Suprapubic skin (tissue), 4 donors: ENCODE measurements around the gene USP34. TPM values are rescaled to one million over a fixed set of nuclear protein-coding genes. Genes with fewer than 3 reads are reported as not detected.

ENCODE experiments used
- DNase-seq, 2 donors: peaks; one replicate each; pipeline ENCODE4 v3.0.0-alpha.2; 2019; ENCODE audit warnings: low spot score in 2 of 2
- H3K27ac ChIP-seq: fragments of 200-600 bp; sonication (generic); one replicate; pipeline ENCODE4 v1.5.1; 2019
- H3K27me3 ChIP-seq: fragments of 200-600 bp; sonication (generic); one replicate; pipeline ENCODE4 v1.5.1; 2019
- H3K36me3 ChIP-seq: fragments of 200-600 bp; sonication (generic); one replicate; pipeline ENCODE4 v1.5.1; 2019
- H3K4me1 ChIP-seq: fragments of 200-600 bp; sonication (generic); one replicate; pipeline ENCODE4 v1.5.1; 2019
- H3K4me3 ChIP-seq: fragments of 200-600 bp; sonication (generic); one replicate; pipeline ENCODE4 v1.5.1; 2019; ENCODE audit warnings: mild to moderate bottlenecking
- H3K9me3 ChIP-seq: fragments of 200-600 bp; sonication (generic); one replicate; pipeline ENCODE4 v1.5.1; 2019
- CTCF ChIP-seq, 2 donors: fragments of 200-600 bp in 1 of 2; fragments of 450-650 bp in 1 of 2; sonication (generic) in 1 of 2; IDR thresholded peaks; one replicate each; pipeline ENCODE4 v1.5.1; 2016 to 2019; ENCODE audit warnings: antibody characterized with exemption in 2 of 2, mild to moderate bottlenecking in 1 of 2, moderate library complexity in 1 of 2
- EP300 ChIP-seq: sonication (generic); formaldehyde crosslinking; IDR thresholded peaks from one replicate; pipeline ENCODE4 v1.6.1; 2017; ENCODE audit warnings: antibody characterized with exemption
- POLR2A ChIP-seq, 2 donors: fragments of 450-650 bp; IDR thresholded peaks; one replicate each; pipeline ENCODE4 v1.6.1; 2017; ENCODE audit warnings: antibody characterized with exemption in 2 of 2, mild to moderate bottlenecking in 2 of 2, moderate library complexity in 2 of 2
- POLR2AphosphoS5 ChIP-seq, 3 donors: sonication (generic); formaldehyde crosslinking; IDR thresholded peaks; one replicate each; pipeline ENCODE4 v1.6.1; 2017; ENCODE audit warnings: antibody characterized with exemption in 3 of 3
- WGBS: methylation state at CpG from one replicate; pipeline ENCODE4 v1.1.5; 2018; 5-methylcytosine and 5-hydroxymethylcytosine counted together
- total RNA-seq, 4 donors: library from RNA; depleted of rRNA; stranded (reverse); fragments of >200 nt; gene quantifications; one replicate each; pipeline ENCODE4 v1.1.0, GENCODE V29; 2016

USP34 gene
- total RNA-seq, 4 donors from 2014 or later = 94.5 to 242 (median 111) TPM

- no peak overlapping the region for H3K27ac ChIP-seq
- TF ChIP-seq POLR2A (IDR thresholded peaks at IDR 0.05) (no peak), POLR2AphosphoS5 (IDR thresholded peaks at IDR 0.05) (no peak), CTCF (IDR thresholded peaks at IDR 0.05) (no peak), EP300 (no peak)
- H3K27me3 ChIP-seq = no peaks in the 10 kb centered on the region
- no peak for DNase-seq
- H3K9me3 ChIP-seq = no peaks in the 10 kb centered on the region
- H3K36me3 ChIP-seq = peaks cover 56% of the 10 kb centered on the region
- H3K4me3 ChIP-seq = no peak overlapping the region
- 95% methylated on average over 6 of the region's 6 CpGs for WGBS
- H3K4me1 ChIP-seq = no peaks in the 10 kb centered on the region
Observed at GRCh38 chr2:61282104-61282590, 188.7 kb downstream of the USP34 start.

DNA sequence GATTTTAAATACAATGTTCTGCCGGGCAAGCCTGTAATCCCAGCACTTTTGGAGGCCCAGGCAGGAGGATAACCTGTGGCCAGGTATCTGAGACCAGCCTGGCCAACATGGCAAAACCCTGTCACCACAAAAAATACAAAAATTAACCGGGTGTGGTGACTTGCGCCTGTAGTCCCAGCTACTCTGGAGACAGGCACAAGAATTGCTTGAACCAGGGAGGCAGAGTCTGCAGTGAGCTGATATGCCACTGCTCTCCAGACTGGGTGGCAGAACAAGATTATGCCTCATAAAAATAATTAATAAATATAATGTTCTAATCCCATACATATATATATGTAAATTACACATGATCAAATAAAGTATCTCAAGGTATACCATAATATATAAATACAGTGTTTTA, 189.6 kb downstream of the USP34 start:
- Histone ChIP-seq H3K27me3 (no peaks in the 10 kb centered on the region), H3K36me3 (peaks cover 54% of the 10 kb centered on the region), H3K9me3 (no peaks in the 10 kb centered on the region), H3K4me3 (no peak overlapping the region), H3K27ac (no peak overlapping the region), H3K4me1 (no peaks in the 10 kb centered on the region)
- no peak for DNase-seq
- 94% methylated on average over 3 of the region's 3 CpGs for WGBS
- TF ChIP-seq EP300 = no peak
- TF ChIP-seq POLR2A (IDR thresholded peaks at IDR 0.05) = no peak
- TF ChIP-seq CTCF (IDR thresholded peaks at IDR 0.05) = no peak
- TF ChIP-seq POLR2AphosphoS5 (IDR thresholded peaks at IDR 0.05) = no peak

GRCh38 chr2:61277756-61278155, 193.1 kb downstream of the USP34 start:
- no peaks in the 10 kb centered on the region for H3K4me1 ChIP-seq
- DNase-seq = no peak
- peaks cover 61% of the 10 kb centered on the region for H3K36me3 ChIP-seq
- 93% methylated on average over 13 of the region's 13 CpGs for WGBS
- no peaks in the 10 kb centered on the region for H3K27me3 ChIP-seq
- no peak overlapping the region for H3K27ac ChIP-seq
- H3K4me3 ChIP-seq = no peak overlapping the region
- H3K9me3 ChIP-seq = no peaks in the 10 kb centered on the region
- TF ChIP-seq EP300 (no peak), POLR2A (IDR thresholded peaks at IDR 0.05) (no peak), CTCF (IDR thresholded peaks at IDR 0.05) (no peak), POLR2AphosphoS5 (IDR thresholded peaks at IDR 0.05) (no peak)

DNA sequence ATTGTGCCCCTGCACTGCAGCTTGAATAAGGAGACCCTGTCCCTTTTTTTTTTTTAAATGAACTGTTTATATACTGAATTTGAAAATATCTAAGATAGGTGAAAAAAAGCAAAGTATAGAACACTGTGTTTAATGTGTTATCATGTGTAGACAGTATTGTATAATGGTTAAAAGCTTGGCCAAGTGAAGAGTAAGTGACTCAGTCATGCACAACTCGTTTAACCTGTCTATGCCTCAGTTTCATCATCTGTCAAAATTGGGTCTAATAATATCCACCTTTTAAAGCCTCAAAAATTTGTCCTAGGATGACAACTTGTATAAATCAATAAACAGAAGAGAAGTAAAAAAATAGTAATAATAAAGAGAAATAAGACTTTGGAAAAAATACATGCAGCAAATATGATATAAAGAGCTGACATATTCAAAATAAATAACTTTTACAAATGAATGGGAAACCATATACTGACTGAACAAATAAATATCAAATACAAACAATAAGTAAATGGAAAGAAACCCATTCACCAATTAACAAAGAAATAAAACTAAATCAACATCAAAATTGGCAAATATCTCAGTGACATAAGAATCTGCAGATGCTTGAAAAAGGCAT, 195.2 kb downstream of the USP34 start:
- H3K36me3 ChIP-seq = peaks cover 51% of the 10 kb centered on the region
- WGBS = 71% methylated on average over 1 of the region's 1 CpG
- no peak for TF ChIP-seq CTCF (IDR thresholded peaks at IDR 0.05)
- TF ChIP-seq POLR2A (IDR thresholded peaks at IDR 0.05) = no peak
- no peak for TF ChIP-seq POLR2AphosphoS5 (IDR thresholded peaks at IDR 0.05)
- no peak for TF ChIP-seq EP300
- H3K9me3 ChIP-seq = no peaks in the 10 kb centered on the region
- H3K4me3 ChIP-seq = no peak overlapping the region
- no peak for DNase-seq
- H3K27ac ChIP-seq = no peak overlapping the region
- H3K4me1 ChIP-seq = no peaks in the 10 kb centered on the region
- no peaks in the 10 kb centered on the region for H3K27me3 ChIP-seq

DNA sequence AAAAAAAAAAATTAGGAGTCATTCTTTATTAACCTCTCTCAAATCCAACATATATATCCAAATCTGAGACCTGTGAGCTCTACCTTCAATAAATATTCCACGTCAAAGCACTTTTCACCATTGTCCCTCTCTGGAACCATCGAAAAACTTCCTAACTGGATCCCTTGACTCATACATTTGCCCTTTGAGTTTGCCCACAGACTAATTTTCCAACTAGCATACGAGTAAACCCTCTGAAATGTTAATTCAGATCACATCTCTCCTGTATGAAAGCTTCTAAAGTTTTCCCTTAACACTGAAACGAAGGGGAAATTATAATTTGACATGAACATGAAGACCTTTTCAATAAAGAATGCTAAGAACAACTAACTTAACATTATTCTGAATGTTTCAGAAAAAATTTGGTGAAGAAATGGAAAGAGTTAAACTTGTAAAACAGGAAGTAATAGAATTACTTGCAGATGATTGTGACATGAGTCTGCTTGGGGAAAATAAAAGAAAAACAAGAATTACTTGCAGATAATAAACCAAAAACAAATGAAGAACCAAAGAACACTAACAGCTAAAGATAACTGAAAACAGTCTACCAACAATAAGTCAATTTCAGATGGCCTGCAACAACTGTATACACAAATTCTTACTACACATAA, 198.3 kb downstream of the USP34 start:
- no peak for DNase-seq
- peaks cover 45% of the 10 kb centered on the region for H3K36me3 ChIP-seq
- H3K27ac ChIP-seq = no peak overlapping the region
- 84% methylated on average over 4 of the region's 4 CpGs for WGBS
- no peaks in the 10 kb centered on the region for H3K9me3 ChIP-seq
- no peaks in the 10 kb centered on the region for H3K4me1 ChIP-seq
- TF ChIP-seq POLR2AphosphoS5 (IDR thresholded peaks at IDR 0.05) (no peak), EP300 (no peak)
- H3K27me3 ChIP-seq = no peaks in the 10 kb centered on the region
- H3K4me3 ChIP-seq = no peak overlapping the region
